HuH-7 (cell line): ENCODE measurements around the gene KCNK7.

Experiments used
- DNase-seq: peaks from one replicate; pipeline ENCODE4 v3.0.0; 2011; ENCODE audit warnings: low spot score

Gene KCNK7

DNA sequence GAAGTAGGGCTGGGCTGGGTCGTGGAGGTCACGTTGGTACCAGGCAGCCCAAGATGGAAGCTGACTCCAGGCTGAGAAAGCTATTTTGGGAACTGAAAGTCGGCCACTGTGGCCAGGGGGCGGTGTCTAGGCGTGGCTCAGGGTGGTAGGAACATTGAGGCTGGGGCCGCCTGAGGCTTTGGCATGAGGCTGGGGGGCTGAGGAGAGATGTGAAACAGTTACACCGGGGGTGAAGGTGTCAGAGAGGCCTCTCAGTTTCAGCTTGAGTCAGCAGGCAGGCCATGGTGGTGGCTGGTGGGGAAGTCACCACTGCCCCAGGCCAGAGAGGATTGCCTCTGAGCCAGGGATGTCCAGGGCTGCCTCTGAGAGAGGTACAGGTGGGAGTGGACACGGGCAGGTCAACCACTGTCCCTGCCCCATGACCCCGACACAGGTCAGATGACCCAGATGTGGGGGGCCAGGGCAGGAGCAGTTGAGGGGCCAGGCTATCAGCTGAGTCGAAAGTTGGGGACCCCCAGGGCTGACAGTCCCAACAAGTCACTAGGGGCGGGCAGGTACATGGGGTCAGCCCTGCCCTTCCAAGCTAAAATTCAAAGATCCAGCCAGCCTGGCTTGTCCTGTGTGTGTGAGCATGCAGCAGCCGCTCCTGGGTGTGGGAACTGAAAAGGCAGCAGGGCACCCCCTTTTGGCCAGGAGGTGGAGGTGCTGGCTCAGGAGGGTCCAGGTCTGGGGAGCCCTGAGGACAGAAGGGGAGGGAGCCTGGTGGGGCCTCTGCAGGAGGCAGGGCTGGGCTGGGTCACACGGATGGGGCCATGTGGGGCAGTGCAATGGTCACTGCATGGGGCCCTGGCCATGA lies 7.2 kb downstream of the KCNK7 start:
- DNase-seq: peak; percentile 86

DNA sequence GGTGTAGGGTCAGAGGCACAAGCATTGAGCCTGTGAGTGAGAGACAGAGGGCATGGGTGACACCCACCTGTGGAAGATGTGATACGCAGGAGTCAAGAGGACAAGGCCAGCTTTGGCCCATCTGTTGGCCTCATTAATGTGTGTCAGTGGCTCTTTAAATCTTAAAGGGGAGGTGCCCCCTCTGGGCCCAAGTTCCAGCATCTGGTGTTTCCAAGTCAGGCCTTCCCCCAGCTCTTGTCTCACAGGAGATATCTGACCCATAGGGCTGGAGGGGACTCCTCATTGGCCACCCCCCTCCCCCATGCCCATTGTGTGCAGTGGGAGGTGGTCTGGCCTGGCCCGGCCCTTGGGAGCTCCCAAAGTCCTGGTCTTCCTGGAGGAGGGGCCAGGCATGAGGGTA lies 8.9 kb downstream of the KCNK7 start:
- DNase-seq: no peak

DNA sequence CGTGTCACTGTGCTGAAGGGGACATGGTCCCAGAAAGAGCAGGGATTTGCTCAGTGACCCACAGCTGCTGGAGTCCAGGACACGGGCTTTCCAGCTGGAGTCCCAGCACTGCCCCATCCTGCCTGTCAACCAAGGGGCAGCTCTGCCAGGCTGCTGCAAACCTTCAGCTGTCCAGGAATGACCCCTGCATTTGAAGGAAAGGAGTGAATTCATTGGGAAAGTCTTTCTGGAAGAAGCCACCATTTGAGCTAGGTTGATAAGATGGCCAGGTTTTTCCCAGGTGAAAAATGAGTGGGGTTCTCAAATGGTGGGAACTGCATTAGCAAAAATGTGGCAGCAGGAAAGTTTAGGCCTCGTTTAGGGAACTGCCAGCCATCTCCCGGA lies 9.4 kb downstream of the KCNK7 start:
- DNase-seq: no peak

DNA sequence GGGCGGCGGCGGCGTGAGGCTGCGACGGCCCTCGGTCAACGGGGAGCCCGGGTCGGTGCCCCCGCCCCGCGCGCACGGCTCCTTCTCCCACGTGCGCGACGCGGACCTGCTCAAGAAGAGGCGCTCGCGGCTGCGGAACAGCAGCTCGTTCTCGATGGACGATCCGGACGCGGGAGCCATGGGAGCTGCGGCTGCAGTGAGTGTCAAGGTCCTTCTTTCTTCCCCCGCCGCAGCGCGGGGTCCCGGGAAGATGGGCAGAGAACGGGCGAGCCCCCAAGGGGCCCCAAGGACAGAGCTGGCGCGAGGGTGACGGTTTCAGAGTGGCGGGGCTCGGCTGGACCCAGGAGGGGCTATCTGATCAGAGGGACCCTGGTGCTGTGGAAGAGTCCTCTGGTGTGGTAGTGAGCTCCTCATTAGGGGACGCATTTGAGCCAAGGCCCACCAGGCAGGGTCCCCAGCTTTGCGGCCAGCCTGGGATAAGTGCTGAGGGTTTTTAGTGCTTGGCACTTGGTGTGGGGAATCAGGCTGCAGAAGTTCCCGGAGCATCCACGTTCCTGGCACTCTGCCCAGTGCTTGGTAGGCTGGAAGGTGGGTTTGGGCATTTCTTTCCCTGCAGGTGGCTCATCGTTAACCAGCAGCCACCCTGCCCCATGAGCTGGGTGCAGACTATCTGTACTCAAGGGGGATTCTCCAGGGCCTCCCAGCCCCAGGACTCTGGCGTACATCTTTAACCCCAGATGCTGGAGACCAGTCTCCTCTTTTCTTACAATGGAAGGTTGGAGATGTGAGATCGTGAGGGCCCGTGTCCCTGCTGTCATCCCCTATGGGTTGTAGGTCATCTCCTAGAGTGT lies 10.0 kb downstream of the KCNK7 start:
- DNase-seq: no peak

DNA sequence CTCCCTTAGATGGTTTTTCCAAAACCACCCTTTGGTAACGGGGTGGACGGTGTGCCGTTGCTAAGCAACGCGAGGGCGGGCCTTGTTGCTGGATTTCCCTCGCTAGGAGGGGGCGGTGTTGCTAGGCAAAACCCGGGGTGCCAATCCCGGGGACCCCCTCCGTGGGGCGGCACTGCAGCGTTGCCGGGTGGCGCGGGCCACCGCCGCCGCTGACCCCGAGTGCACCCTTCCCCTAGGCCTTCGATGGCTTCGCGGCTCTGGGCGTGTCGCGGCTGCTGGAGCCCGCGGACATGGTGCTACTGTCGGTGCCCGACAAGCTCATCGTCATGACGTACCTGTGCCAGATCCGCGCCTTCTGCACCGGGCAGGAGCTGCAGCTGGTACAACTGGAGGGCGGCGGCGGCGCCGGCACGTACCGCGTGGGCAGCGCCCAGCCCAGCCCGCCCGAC lies 10.9 kb downstream of the KCNK7 start:
- DNase-seq: no peak

DNA sequence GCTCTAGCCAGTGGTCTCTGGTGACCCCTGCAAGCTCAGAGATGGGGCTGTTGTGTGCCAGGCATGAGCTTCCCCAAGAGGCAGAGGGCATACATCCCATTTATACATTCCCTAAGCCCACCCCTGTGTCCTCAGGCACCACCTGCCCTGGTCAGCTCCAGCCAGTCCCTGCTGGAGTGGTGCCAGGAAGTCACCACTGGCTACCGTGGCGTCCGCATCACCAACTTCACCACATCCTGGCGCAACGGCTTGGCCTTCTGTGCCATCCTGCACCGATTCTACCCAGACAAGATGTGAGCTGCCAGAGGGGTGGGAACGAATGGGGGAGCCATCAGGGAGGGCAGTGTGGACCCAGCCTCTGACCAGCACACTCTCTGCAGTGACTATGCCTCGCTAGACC lies 11.5 kb downstream of the KCNK7 start:
- no peak for DNase-seq

DNA sequence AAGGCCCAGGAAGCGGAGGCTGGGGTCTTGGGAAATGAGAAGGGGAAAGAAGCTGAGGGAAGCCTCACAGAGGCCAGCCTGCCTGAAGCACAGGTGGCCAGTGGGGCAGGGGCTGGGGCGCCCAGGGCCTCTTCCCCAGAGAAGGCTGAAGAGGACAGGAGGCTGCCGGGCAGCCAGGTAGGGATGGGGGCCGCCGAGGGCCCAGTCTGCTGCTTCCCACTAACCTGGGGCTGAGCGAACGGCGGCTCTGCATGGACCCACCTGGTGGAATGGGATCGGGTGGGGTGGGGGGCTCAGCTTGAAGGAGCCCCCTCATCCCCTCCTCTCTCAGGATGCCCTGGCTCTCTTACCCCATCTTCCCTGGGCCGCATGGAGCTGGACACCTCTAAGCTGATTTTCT lies 12.0 kb downstream of the KCNK7 start:
- no peak for DNase-seq

DNA sequence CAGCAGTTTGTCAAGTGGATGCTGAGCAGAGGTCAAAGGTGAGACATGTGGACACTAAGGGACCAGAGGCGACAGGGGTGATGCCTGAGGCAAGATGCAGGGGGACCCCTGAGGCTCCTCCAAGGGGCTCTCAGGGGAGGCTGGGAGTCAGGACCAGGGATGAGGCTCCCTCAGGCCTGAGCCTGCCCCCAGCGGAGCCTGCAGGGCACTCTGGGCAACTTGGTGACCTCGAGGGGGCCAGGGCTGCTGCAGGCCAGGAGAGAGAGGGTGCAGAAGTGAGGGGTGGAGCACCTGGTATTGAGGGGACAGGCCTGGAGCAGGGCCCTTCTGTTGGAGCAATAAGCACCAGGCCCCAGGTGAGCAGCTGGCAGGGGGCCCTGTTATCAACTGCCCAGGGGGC lies 13.7 kb downstream of the KCNK7 start:
- no peak for DNase-seq

DNA sequence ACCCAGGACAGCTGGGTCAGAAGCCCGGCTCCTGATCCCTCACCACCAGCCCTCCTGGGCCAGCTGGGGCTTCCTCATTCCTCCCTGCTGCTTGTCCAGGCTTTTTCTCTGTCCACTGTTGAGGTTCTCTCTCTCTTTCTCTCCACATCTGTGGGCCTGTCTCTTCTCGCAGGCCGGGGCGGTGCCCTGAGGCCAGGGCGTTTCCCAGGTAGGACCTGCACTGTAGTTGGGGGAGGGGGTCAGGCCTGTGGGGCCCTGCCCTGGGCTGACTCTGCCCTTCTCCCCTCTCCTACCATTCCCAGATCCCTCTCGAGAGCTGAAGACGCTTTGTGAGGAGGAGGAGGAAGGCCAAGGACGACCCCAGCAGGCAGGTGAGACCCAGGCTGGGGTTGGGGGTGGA lies 14.8 kb downstream of the KCNK7 start:
- no peak for DNase-seq

DNA sequence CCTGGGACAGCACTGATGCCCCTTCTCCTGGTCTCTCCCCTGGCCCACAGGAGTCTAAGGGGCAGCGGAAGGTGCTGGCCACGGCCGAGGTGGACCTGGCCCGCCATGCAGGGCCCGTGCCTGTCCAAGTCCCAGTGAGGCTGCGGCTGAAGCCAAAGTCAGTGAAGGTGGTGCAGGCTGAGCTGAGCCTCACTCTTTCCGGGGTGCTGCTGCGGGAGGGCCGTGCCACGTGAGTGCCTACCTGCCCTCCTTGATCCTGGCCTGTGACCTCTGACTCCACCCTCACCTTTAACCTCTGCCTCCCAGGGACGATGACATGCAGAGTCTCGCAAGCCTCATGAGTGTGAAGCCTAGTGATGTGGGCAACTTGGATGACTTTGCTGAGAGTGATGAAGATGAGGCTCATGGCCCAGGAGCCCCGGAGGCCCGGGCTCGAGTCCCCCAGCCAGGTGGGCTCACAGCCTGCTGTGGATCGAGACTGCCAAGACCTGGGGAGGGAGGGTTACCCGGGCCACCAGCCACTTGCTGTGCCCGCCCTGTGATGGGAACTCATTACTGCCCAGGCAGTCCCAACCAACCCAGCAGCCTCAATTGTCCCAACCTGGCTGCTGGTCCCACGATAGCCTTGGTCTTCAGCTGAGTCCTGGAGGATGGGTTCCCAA lies 15.4 kb downstream of the KCNK7 start:
- DNase-seq: no peak

DNA sequence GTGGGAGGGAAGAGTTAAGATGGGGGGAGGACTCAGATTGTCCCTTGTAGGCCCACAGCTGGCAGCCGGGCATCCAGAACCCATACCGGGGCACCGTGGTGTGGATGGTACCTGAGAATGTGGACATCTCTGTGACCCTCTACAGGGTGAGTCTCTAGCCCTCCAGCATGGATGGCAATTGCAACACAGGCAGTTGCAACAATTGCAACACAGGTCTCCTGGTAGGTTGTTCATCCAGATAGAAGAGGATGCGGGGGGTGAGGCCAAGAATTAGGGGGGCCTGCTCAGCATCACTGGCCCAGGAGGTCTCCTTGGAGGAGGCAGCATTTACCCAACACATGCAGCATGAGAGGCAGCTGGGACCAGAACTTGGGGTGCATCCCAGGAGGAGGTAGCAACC lies 16.3 kb downstream of the KCNK7 start:
- DNase-seq: no peak

DNA sequence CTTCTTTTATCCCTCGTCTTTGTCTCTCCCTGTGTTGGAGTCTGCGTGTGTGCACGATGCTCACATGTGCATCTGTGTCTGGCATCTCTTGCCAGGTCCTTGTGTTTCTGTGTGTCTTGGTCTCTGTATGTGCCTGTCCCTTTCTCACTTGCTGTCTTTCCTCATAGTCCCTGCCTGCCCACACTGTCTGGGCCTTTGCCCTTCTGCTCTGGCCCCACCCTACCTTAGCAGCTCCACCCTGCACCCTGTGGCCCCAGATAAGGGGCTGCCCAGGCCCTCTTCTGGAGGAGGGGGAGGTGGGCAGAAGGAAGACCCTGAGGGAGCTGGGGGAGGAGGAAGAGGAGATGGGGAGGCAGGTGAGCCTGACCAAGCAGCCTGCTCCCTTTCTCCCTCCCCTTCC lies 16.9 kb downstream of the KCNK7 start:
- DNase-seq: no peak

DNA sequence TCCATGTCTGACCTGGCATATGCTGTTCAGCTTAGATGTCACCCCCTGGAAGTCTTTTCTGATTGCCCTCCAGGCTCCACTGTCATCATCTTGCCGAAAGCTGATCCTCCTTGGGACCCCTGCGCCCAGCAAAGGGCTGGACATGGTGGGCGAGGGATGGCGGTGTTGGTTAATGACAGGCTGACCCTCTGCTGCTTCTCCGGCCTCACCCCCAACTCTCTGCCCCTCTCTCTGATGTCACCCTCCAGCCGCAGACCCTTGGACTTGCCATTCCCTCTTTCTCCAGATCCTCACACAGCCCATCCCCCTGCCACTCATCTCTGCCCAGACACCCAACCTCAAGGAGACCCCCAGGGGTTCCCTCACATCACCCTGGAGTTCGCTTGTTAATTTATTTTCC lies 17.5 kb downstream of the KCNK7 start:
- DNase-seq: no peak

DNA sequence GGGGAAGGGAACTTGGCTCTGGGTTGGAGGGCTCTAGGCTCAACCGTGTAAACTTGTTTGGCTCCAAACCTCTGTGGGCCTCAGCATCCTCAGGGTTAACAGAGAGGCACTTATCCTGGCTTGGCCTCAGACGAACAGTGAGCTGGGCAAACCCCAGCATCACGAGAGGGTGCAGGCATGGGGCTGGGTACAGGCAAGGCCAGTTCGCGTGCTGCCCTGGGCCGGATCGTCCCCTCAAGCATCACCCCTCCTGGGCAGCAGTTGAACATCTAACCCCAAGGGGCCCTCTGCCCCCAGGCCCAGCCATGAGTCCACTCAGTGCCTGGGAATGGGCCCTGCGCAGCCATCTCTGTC lies 17.9 kb downstream of the KCNK7 start:
- no peak for DNase-seq

DNA sequence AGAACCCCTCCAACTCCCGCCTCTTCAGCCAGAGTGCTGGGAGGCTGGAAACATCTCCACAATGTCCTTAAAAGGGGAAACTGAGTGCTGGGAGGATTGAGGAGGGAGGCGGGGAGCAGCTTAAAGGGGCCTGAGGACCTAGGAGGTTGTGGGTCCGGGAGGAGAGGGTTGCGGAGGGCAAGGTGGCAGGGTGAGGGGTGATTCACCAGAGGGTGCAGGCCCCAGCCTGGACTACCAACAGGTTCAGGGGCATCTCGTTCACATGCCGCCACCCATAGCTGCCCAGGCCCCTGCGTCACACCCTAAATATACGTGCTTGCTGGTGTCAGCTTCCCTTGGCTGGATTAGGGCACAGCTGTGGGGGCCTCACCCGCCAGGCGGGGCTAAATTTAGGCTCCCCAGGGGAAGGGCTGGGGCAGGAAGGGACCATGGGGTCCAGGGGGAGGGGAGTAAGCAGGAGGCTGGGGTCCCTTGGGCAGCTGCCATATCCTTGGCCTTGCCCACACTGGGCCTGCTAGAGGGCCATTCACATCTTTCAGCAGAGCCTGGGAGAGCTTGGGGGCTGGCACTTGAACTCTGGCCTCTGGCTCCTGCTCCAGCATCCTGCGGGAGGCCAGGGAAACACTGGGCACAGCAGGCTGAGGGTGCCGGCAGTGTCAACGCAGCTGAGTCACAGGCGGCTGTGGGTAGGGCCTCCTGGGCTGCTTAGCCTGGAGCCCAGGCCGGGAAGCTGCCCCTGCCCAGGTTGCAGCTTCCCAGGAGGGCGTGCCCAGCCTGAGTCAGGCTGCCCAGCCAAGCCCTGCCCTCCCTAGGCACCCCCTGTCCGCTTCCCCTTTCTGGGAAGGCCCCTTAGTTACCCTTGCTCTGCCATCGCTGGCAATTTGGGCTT lies 18.5 kb downstream of the KCNK7 start:
- DNase-seq: no peak

DNA sequence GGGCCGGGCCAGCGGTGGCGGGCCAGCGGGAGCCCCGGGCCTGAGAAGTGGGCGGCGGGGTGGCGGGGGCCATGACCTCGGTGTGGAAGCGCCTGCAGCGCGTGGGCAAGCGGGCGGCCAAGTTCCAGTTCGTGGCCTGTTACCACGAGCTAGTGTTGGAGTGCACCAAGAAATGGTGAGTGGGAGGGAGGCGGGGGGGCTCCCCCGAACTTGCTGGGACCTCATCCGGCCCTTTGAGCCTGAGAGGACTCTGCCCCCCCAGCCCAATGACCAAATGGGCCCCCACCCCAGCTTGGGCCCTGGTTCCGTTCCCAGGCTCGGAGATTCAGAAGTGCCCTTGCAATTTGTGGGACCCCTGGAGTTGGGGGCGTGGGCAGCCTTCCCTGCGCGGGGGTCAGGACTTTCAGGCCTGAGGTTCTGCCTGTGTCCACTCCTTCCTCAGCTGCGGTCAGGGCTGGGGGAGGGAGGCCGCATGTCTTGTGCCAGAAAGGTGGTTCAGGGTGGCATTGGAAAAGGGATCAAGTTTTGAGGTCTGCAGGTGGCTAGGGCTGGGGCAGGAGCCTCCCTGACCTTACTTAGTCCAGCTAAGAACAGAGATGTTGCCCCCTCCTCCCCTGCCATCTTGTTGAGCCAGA lies 19.3 kb downstream of the KCNK7 start:
- DNase-seq: no peak

DNA sequence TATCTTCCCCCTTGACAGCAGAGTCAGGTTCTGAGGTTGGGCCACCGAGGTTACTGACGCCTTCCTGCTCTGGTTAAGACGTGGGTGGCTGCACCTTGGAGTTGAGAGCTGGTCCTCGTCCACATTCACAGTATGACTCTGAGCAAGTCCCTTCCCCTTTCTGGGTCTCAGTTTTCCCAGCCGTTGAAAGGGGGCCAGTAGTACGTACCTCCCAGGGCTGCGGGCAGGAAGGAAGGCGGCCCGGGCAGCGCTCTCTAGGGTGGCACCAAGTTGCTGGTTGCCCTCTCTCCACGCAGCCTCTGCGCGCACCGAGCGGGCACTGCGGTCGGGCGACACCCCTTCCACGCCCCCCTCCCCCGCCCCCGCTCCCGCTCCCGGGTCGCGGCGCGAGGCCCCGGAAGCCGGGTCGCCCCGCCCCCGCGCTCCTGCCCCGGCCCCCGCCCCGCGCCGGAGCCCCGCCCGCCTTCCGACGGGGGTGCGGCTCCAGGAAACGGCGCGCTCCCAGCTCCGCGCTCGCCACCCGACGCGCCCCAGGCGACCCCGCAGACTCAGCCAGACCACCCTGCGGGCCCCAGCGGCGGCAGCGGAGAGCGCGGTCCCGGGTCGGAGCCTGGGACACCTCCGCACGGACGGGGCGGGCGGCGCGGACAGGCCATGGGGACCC lies 19.9 kb downstream of the KCNK7 start, which contains the start of gene EHBP1L1:
Gene EHBP1L1, plus strand, starts transcription at position 486 of the 664 bp plus-strand sequence. CDS start 250 bp downstream, outside the sequence.
- DNase-seq: peak; percentile 67

DNA sequence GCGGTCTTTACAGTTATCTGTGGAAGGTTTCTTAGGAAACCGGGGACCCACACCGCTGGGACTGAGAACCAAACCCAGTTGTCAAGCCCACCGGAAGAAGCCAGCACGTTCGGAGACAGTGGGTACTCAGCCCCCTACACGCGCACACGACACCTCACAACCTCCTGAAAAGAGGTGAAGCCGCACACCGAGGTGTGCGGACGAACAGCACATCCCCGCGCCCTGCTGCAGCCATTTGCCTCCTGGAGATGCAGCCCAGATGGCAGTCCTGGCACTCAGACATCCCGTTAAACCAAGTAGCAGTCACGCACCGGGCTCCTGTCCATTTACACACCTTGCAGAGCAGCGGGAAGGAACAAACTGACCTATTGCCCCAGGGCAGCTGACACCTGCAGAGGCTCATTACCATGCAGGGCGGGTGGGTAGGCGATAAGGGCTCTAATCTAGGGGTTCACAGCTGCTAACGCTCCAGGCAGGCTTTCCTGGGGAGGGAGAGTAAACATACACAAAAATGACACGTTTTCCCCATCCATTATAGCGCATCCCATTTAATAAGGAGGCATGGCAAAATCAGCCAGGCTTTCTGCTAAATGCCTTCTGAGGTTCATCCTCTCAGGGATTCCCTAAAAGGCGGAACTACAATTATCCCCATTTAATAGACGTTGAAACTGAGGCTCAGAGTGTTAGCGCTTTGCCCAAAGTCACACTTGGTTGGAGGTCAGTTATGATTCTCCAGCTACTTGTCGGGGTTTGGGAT lies 20.6 kb downstream of the KCNK7 start:
- DNase-seq: no peak

DNA sequence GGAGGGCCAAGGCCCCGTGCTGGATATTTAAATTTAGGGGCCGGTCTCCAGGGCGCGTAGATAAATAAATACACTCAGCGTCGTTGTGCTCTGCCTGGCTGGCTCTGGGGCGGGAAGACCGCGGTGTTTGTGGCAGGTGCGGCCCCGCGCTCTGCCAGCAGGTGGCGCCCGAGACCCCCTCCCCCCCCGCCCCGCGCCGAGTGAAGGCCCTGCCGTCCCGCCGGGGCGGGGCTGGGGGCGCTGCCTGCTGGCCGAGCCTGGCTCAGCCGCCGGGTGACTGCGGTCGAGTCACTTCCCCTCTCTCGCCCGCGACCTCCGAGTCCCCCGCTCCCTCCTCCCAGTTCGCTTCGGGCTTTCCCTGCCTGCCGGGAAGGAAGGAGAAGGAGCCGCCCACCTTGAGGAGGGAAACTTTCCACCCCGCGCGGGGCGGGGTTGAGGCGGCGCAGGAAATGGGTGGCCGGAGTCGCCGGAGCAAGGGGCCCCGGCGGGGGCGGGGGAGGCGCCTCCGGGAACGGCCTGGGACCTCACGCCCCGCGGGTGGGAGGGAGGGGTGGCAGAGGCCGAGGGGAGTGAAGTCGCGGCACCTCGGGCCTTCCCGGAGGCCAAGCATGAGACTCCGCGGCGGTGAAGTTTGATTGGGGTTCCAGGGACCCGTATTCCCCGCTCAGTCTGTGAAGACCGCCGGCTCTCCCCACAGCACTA lies 21.3 kb downstream of the KCNK7 start:
- peak; percentile 88 for DNase-seq
